Measurements from ENCODE around the gene SMAD2. TPM values are rescaled to one million over a fixed set of nuclear protein-coding genes. Genes with fewer than 3 reads are reported as not detected.

SMAD2 gene
- polyA plus RNA-seq, 1 experiment, result 52.2 TPM

DNA sequence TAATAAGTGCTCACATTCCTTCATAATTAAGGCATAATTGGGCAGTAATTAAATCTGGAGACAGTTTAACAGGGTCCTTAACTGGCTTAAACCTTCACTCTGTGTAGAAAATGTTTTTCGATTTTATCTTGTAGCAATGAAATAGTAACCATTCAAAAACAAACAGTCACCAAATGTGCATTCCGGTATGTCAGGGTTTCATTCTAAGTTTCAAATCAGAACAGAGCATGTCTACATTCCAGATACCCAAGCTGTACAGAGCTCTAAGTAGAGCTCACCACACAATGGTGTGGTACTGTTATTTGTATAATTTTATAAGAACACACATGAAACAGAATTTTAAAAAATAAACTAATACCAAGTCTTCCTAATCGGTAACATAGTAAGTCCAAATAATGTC, 52.6 kb downstream of the SMAD2 start:
- ChIA-PET POLR2A (no interaction called here), CTCF (no interaction called here)
- no peaks in the 10 kb centered on the region for H3K27me3 ChIP-seq (ENCODE audit: control insufficient read depth, insufficient read depth, low read length)
- no peak for DNase-seq (ENCODE audit: low read depth)
- no peaks in the 10 kb centered on the region for H3K36me3 ChIP-seq (ENCODE audit: control insufficient read depth, insufficient read depth, low read length)
- TF ChIP-seq, protein P1, sequence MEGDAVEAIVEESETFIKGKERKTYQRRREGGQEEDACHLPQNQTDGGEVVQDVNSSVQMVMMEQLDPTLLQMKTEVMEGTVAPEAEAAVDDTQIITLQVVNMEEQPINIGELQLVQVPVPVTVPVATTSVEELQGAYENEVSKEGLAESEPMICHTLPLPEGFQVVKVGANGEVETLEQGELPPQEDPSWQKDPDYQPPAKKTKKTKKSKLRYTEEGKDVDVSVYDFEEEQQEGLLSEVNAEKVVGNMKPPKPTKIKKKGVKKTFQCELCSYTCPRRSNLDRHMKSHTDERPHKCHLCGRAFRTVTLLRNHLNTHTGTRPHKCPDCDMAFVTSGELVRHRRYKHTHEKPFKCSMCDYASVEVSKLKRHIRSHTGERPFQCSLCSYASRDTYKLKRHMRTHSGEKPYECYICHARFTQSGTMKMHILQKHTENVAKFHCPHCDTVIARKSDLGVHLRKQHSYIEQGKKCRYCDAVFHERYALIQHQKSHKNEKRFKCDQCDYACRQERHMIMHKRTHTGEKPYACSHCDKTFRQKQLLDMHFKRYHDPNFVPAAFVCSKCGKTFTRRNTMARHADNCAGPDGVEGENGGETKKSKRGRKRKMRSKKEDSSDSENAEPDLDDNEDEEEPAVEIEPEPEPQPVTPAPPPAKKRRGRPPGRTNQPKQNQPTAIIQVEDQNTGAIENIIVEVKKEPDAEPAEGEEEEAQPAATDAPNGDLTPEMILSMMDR (IDR thresholded peaks at IDR 0.05; ENCODE audit: insufficient read depth, low read depth, low read length), result no peak
- no peak overlapping the region for H3K4me3 ChIP-seq (ENCODE audit: low read depth, low read length)

DNA sequence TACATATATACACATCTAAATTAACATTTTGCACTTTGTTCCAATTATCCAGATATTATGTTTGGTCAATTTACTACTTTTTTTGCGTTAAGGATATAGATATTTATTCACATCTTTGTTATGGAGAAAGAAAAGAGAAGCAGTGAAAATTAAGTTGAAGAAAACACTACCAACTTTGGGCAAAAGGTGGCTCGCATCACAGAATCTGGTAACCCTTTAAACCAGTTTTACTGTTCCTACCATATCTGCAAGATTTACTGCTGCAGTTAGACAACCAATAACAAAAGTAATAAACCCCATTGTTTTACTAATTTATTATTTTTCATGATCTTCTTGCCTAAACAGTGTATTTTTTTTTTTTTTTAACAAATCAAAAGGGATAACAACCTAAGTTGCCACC, 53.6 kb downstream of the SMAD2 start:
- Histone ChIP-seq H3K36me3 (ENCODE audit: control insufficient read depth, insufficient read depth, low read length) (no peaks in the 10 kb centered on the region), H3K27me3 (ENCODE audit: control insufficient read depth, insufficient read depth, low read length) (no peaks in the 10 kb centered on the region), H3K4me3 (ENCODE audit: low read depth, low read length) (no peak overlapping the region)
- TF ChIP-seq, protein P1 (IDR thresholded peaks at IDR 0.05; ENCODE audit: insufficient read depth, low read depth, low read length), result no peak
- POLR2A ChIA-PET, result no interaction called here
- CTCF ChIA-PET, result no interaction called here
- no peak for DNase-seq (ENCODE audit: low read depth)

DNA sequence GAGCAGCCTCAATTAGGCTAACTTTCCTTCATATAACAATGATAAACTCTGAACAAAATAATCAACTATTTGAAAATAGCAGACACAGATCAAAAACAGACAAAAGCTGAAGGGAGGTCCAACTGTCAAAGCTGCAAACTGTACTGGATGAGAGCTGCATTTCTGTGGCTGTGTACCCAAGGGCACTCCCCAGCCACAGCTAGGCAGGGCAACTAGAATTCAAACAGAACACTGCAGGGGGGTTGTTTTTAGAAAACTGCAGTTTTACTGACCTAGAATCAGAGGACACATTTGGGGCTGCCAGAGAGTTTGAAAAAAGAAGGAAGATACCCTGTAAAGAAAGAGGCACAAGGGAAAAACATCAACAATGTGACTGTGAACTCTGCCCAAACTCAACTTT, 56.8 kb downstream of the SMAD2 start:
- Histone ChIP-seq H3K36me3 (ENCODE audit: control insufficient read depth, insufficient read depth, low read length) (no peaks in the 10 kb centered on the region), H3K27me3 (ENCODE audit: control insufficient read depth, insufficient read depth, low read length) (no peaks in the 10 kb centered on the region), H3K4me3 (ENCODE audit: low read depth, low read length) (no peak overlapping the region)
- ChIA-PET CTCF (no interaction called here), POLR2A (no interaction called here)
- TF ChIP-seq, protein P1 (IDR thresholded peaks at IDR 0.05; ENCODE audit: insufficient read depth, low read depth, low read length), result no peak
- DNase-seq (ENCODE audit: low read depth), result no peak

DNA sequence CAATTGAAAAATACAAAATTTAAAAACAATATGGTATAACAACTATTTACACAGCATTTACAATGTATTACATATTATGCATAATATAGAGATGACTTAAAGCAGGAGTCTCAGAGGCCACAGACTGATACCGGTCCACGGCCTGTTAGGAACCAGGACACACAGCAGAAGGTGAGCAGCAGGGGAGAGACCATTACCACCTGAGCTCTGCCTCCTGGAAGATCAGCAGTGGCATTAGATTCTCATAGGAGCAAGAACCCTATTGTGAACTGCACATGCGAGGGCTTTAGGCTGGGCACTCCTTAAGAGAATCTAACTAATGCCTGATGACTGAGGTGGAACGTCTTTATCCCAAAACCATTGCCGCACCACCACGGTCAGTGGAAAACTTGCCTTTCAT, 58.0 kb downstream of the SMAD2 start:
- no peaks in the 10 kb centered on the region for H3K36me3 ChIP-seq (ENCODE audit: control insufficient read depth, insufficient read depth, low read length)
- ChIA-PET POLR2A (no interaction called here), CTCF (no interaction called here)
- no peak for DNase-seq (ENCODE audit: low read depth)
- H3K27me3 ChIP-seq (ENCODE audit: control insufficient read depth, insufficient read depth, low read length), result no peaks in the 10 kb centered on the region
- TF ChIP-seq, protein P1 (IDR thresholded peaks at IDR 0.05; ENCODE audit: insufficient read depth, low read depth, low read length), result no peak
- H3K4me3 ChIP-seq (ENCODE audit: low read depth, low read length), result no peak overlapping the region

DNA sequence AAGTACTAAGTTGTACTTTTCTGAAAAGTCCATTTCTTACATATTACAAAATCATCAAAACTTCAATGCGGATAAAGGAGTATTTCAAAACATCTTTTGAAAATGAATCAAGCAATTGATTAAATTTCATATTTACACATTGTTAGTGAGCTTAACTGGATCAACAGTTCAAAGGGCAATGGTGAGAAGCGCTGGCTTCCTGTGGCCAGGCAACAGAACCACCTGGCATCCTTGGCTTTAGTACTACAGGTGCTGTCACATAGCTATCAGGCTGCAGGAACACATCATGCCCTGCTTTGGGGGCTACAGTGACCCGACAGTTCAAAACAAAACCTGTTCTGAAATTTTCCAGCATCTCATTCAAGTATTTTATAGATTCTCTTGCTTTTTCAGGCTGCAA, 59.2 kb downstream of the SMAD2 start:
- DNase-seq (ENCODE audit: low read depth), result no peak
- H3K4me3 ChIP-seq (ENCODE audit: low read depth, low read length), result no peak overlapping the region
- ChIA-PET CTCF (no interaction called here), POLR2A (no interaction called here)
- no peaks in the 10 kb centered on the region for H3K27me3 ChIP-seq (ENCODE audit: control insufficient read depth, insufficient read depth, low read length)
- TF ChIP-seq, protein P1 (IDR thresholded peaks at IDR 0.05; ENCODE audit: insufficient read depth, low read depth, low read length), result no peak
- no peaks in the 10 kb centered on the region for H3K36me3 ChIP-seq (ENCODE audit: control insufficient read depth, insufficient read depth, low read length)
